Osteoblast (primary cell): Measurements from ENCODE around the gene AMDHD1. TPM values are rescaled to one million over a fixed set of nuclear protein-coding genes. Genes with fewer than 3 reads are reported as not detected.

Source experiments
- DNase-seq: peaks from one replicate; pipeline ENCODE4 v3.0.0; 2011; ENCODE audit warnings: low spot score, mixed read lengths; ENCODE audit not compliant: insufficient read length; ENCODE audit errors: missing footprints
- H2AFZ ChIP-seq: 2 replicates; pipeline ENCODE4 v1.6.0; 2011; ENCODE audit warnings: mild to moderate bottlenecking, low read length
- H3K27ac ChIP-seq: 2 replicates; pipeline ENCODE4 v1.5.1; 2011; ENCODE audit warnings: mild to moderate bottlenecking, low read depth, low read length, moderate library complexity
- H3K27me3 ChIP-seq: 2 replicates; pipeline ENCODE4 v1.6.0; 2012; ENCODE audit warnings: mild to moderate bottlenecking, control low read depth, inconsistent platforms, low read length, moderate library complexity; ENCODE audit not compliant: insufficient read depth
- H3K36me3 ChIP-seq: 2 replicates; pipeline ENCODE4 v1.5.1; 2011; ENCODE audit warnings: mild to moderate bottlenecking, low read length, control low read depth, moderate library complexity; ENCODE audit not compliant: insufficient read depth
- H3K4me1 ChIP-seq: 2 replicates; pipeline ENCODE4 v1.5.1; 2011; ENCODE audit warnings: mild to moderate bottlenecking, low read length, control low read depth, moderate library complexity; ENCODE audit not compliant: insufficient read depth
- H3K4me2 ChIP-seq: 2 replicates; pipeline ENCODE4 v1.6.0; 2011; ENCODE audit warnings: mild to moderate bottlenecking, low read length; ENCODE audit not compliant: insufficient read depth
- H3K4me3 ChIP-seq: fragments of 200-600 bp; sonication (generic); 3 replicates; pipeline ENCODE4 v1.5.1; 2012; ENCODE audit warnings: mild to moderate bottlenecking, low read length, inconsistent platforms; ENCODE audit not compliant: insufficient read depth
- H3K79me2 ChIP-seq: 2 replicates; pipeline ENCODE4 v1.6.0; 2012; ENCODE audit warnings: mild to moderate bottlenecking, low read length, control low read depth, inconsistent platforms; ENCODE audit not compliant: insufficient read depth
- H3K9me3 ChIP-seq: 2 replicates; pipeline ENCODE4 v1.5.1; 2011; ENCODE audit warnings: low read depth, low read length, control low read depth
- H4K20me1 ChIP-seq: 2 replicates; pipeline ENCODE4 v1.6.0; 2012; ENCODE audit warnings: mild to moderate bottlenecking, low read length, control low read depth; ENCODE audit not compliant: insufficient read depth
- CTCF ChIP-seq: IDR thresholded peaks from 2 replicates; pipeline ENCODE4 v1.5.1; 2011; ENCODE audit warnings: mild to moderate bottlenecking, low read depth, low read length, moderate library complexity; ENCODE audit errors: extremely low read depth
- total RNA-seq: library from RNA; depleted of rRNA; stranded (reverse); fragments of >200 nt; gene quantifications from 2 replicates; pipeline ENCODE4 v1.2.3, GENCODE V29; 2012

The AMDHD1 gene
- total RNA-seq, 1 donor: 0.36 TPM

DNA sequence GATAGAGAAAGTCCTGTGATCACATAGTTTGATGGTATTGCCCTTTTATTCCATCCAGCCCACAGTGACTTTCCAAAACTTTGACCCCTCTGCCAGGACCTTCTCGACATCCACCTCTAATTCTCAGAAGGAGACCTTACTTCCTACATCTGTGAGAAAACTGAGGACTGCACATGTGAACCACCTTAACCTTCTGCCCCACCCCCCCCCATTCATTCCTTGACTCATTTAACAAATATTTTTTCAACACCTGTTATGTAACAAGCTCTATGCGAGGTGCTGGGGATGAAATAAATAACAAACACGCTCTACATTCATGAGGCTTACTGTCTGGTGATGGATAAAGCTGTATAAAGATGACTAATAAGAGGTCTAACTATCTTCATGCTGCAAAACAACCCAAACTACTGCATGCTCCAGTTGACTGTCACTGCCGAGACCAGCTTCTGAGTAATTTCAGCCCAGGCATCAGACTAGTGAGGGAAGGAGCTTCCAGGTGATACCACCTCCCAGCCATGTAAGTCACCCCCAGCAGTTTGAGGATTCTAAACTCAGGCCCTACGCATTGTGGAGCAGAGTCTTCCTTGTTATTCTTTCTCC, 54.9 kb downstream of the AMDHD1 start:
- Histone ChIP-seq H3K27me3 (no peaks in the 10 kb centered on the region), H2AFZ (no peak overlapping the region), H3K4me3 (no peak overlapping the region), H3K9me3 (no peaks in the 10 kb centered on the region), H3K4me2 (no peak overlapping the region), H3K79me2 (no peaks in the 10 kb centered on the region), H3K4me1 (peaks cover 11% of the 10 kb centered on the region), H3K27ac (no peak overlapping the region), H3K36me3 (no peaks in the 10 kb centered on the region), H4K20me1 (no peaks in the 10 kb centered on the region)
- TF ChIP-seq CTCF: no peak
- peak; percentile 60 for DNase-seq

DNA sequence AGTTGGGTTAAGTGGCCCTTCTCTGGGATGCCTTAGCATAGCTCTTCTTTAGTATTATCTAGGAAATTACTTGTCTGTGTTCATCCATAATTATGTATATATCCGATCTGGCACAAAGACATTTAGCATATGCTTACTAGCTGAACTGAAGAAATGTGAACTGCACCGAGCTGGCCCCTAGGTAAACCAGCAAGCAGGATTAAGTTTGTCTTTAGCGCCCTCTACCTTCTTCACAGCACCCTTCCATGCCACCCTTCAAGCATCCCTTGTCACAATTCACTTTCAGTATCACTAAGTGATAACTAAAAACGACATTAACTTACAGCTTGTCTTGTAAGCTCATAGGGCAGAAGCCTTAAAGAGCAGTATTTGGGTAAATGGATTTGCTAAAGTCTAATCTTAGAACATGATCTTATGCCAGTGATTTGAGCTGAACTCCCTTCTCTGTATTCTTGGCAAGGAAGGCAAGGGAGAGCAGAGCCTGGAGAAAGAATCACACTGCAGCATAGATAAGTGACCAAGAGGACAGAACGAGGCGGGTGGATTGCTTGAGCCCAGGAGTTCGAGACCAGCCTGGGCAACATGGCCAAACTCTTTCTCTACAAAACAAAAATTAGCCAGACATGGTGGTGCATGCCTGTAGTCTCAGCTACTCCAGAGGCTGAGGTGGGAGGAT, 55.6 kb downstream of the AMDHD1 start:
- Histone ChIP-seq H3K79me2 (no peaks in the 10 kb centered on the region), H3K27ac (no peak overlapping the region), H3K4me2 (peak overlapping the region; percentile 17), H3K4me1 (peaks cover 11% of the 10 kb centered on the region), H4K20me1 (no peaks in the 10 kb centered on the region), H3K9me3 (no peaks in the 10 kb centered on the region), H3K4me3 (no peak overlapping the region), H3K36me3 (no peaks in the 10 kb centered on the region), H2AFZ (peak overlapping the region; percentile 27), H3K27me3 (no peaks in the 10 kb centered on the region)
- TF ChIP-seq CTCF: peak; percentile 66
- DNase-seq: peak; percentile 73

- no peaks in the 10 kb centered on the region for H4K20me1 ChIP-seq
- H3K9me3 ChIP-seq: no peaks in the 10 kb centered on the region
- no peak for DNase-seq
- peaks cover 3% of the 10 kb centered on the region for H3K36me3 ChIP-seq
- H3K4me3 ChIP-seq: no peak overlapping the region
- no peaks in the 10 kb centered on the region for H3K79me2 ChIP-seq
- peaks cover 10% of the 10 kb centered on the region for H3K4me1 ChIP-seq
- no peak overlapping the region for H2AFZ ChIP-seq
- TF ChIP-seq CTCF: no peak
- no peak overlapping the region for H3K4me2 ChIP-seq
- H3K27me3 ChIP-seq: no peaks in the 10 kb centered on the region
- no peak overlapping the region for H3K27ac ChIP-seq
Measured at GRCh38 chr12:95999484-95999883, 56.4 kb downstream of the AMDHD1 start.

DNA sequence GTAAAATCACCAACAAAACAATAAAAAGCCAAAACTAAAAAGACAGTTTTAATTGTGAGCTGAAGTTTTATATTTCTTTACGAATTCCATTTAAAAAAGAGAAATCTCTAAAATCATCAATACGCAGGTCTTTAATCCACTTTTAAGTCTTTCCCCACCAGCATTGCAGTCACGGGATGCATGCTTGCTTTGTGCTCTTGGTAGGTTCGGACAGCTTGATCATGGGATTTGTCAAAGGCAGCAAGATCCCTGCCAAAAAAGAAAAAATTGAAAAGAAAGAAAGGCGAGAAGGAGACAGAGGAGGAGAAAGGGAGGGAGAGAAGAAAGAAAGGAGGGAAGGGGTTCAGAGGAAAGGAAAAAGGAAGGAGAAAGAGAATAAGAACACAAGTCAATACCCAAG, 57.7 kb downstream of the AMDHD1 start:
- no peaks in the 10 kb centered on the region for H3K27me3 ChIP-seq
- DNase-seq: no peak
- no peaks in the 10 kb centered on the region for H4K20me1 ChIP-seq
- no peaks in the 10 kb centered on the region for H3K79me2 ChIP-seq
- no peak overlapping the region for H3K4me3 ChIP-seq
- TF ChIP-seq CTCF: no peak
- no peak overlapping the region for H3K27ac ChIP-seq
- no peaks in the 10 kb centered on the region for H3K9me3 ChIP-seq
- H3K4me1 ChIP-seq: no peaks in the 10 kb centered on the region
- H3K36me3 ChIP-seq: peaks cover 15% of the 10 kb centered on the region
- H2AFZ ChIP-seq: no peak overlapping the region
- H3K4me2 ChIP-seq: no peak overlapping the region
